HepG2 (cell line): Measurements from ENCODE around the gene GRID1.

ENCODE experiments used
- CTCF ChIP-seq: sonication (generic); formaldehyde crosslinking; IDR thresholded peaks from 2 replicates; pipeline ENCODE4 v1.5.0; 2020; ENCODE audit warnings: mild to moderate bottlenecking, missing genetic modification reagents, moderate library complexity
- MXI1 ChIP-seq: IDR thresholded peaks from 3 replicates; pipeline ENCODE4 v1.6.1; 2012; ENCODE audit warnings: low read depth, low read length, inconsistent platforms, borderline replicate concordance
- RFX5 ChIP-seq: IDR thresholded peaks from 2 replicates; pipeline ENCODE4 v1.6.1; 2011; ENCODE audit warnings: low read depth, low read length, improper control_type of control experiment
- TAF1 ChIP-seq: sonication (generic); formaldehyde crosslinking; IDR thresholded peaks from 2 replicates; pipeline ENCODE4 v1.4.0; 2020; ENCODE audit warnings: missing genetic modification reagents
- YY1 ChIP-seq: IDR thresholded peaks from 2 replicates; pipeline ENCODE4 v1.6.1; 2011; ENCODE audit warnings: low read length, low read depth, moderate library complexity, mild to moderate bottlenecking; ENCODE audit not compliant: insufficient read depth, insufficient replicate concordance
- ZNF34 ChIP-seq: sonication (generic); formaldehyde crosslinking; IDR thresholded peaks from 2 replicates; pipeline ENCODE4 v1.4.0; 2020; ENCODE audit warnings: mild to moderate bottlenecking, missing genetic modification reagents, borderline replicate concordance
- ZSCAN30 ChIP-seq: sonication (generic); formaldehyde crosslinking; IDR thresholded peaks from 2 replicates; pipeline ENCODE4 v1.5.0; 2020; ENCODE audit warnings: mild to moderate bottlenecking, missing genetic modification reagents

GRCh38 chr10:85614981-85615380, 751.6 kb downstream of the GRID1 start:
- TF ChIP-seq TAF1 (CRISPR knock-in tag): no peak
- TF ChIP-seq MXI1: no peak
- TF ChIP-seq CTCF: no peak
- TF ChIP-seq ZSCAN30 (CRISPR knock-in tag): no peak
- no peak for TF ChIP-seq RFX5
- no peak for TF ChIP-seq ZNF34 (CRISPR knock-in tag)
- TF ChIP-seq YY1: no peak
